Measurements from ENCODE around the gene METAP2.

Gene METAP2

GRCh38 chr12:95513599-95513998 is 39.6 kb downstream of the METAP2 start:
- no peak for TF ChIP-seq CTCF (IDR thresholded peaks at IDR 0.05; ENCODE audit: control insufficient read depth, insufficient read depth, low read depth, low read length, missing control alignments)
- no peak overlapping the region for H3K4me3 ChIP-seq (ENCODE audit: control insufficient read depth, low read depth, low read length)
- no peak for DNase-seq (ENCODE audit: low read depth)

- no peak overlapping the region for H3K4me3 ChIP-seq (ENCODE audit: control insufficient read depth, low read depth, low read length)
- TF ChIP-seq CTCF (IDR thresholded peaks at IDR 0.05; ENCODE audit: control insufficient read depth, insufficient read depth, low read depth, low read length, missing control alignments): no peak
- DNase-seq (ENCODE audit: low read depth): no peak
Measured at GRCh38 chr12:95515197-95515596, 41.2 kb downstream of the METAP2 start.

- no peak for TF ChIP-seq CTCF (IDR thresholded peaks at IDR 0.05; ENCODE audit: control insufficient read depth, insufficient read depth, low read depth, low read length, missing control alignments)
- no peak overlapping the region for H3K4me3 ChIP-seq (ENCODE audit: control insufficient read depth, low read depth, low read length)
- no peak for DNase-seq (ENCODE audit: low read depth)
Measured at GRCh38 chr12:95516757-95517156, 42.8 kb downstream of the METAP2 start.

GRCh38 chr12:95517246-95517645 is 43.3 kb downstream of the METAP2 start:
- DNase-seq (ENCODE audit: low read depth): no peak
- no peak for TF ChIP-seq CTCF (IDR thresholded peaks at IDR 0.05; ENCODE audit: control insufficient read depth, insufficient read depth, low read depth, low read length, missing control alignments)
- H3K4me3 ChIP-seq (ENCODE audit: control insufficient read depth, low read depth, low read length): no peak overlapping the region

- no peak overlapping the region for H3K4me3 ChIP-seq (ENCODE audit: control insufficient read depth, low read depth, low read length)
- DNase-seq (ENCODE audit: low read depth): no peak
- TF ChIP-seq CTCF (IDR thresholded peaks at IDR 0.05; ENCODE audit: control insufficient read depth, insufficient read depth, low read depth, low read length, missing control alignments): no peak
Measured at GRCh38 chr12:95518944-95519343, 45.0 kb downstream of the METAP2 start.

- no peak for DNase-seq (ENCODE audit: low read depth)
- no peak for TF ChIP-seq CTCF (IDR thresholded peaks at IDR 0.05; ENCODE audit: control insufficient read depth, insufficient read depth, low read depth, low read length, missing control alignments)
Measured at GRCh38 chr12:95520816-95521215, 46.9 kb downstream of the METAP2 start.

GRCh38 chr12:95522692-95523091 is 48.7 kb downstream of the METAP2 start:
- no peak for TF ChIP-seq CTCF (IDR thresholded peaks at IDR 0.05; ENCODE audit: control insufficient read depth, insufficient read depth, low read depth, low read length, missing control alignments)
- no peak for DNase-seq (ENCODE audit: low read depth)
- H3K4me3 ChIP-seq (ENCODE audit: control insufficient read depth, low read depth, low read length): no peak overlapping the region

More at GRCh38 chr12:95520816-95521215, 46.9 kb downstream of the METAP2 start:
- no peak overlapping the region for H3K4me3 ChIP-seq (ENCODE audit: control insufficient read depth, low read depth, low read length)
